ENCODE measurements around the gene ARHGAP26.
A peak's percentile ranks its signal among the peaks of the same experiment; 100 is the strongest.

Gene ARHGAP26

DNA sequence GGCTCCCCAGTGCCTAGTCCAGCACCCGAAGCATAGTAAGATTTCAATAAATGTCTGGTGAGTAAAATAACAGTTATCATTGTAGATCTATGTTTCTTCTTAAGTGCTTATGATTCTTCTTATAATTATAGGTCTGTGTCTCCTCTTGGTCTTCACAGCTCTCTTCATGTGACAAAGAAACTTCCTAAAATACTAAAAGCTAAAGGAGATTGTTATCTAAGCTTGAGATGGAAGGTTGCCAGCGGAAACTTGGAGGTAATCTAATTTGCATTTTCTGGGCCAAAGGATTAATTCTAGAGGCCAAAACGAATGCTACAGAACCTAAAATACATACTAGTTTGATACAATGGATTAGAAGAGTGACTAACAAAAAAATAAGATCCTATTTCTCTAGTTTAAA is 13.6 kb upstream of the ARHGAP26 start:
- Histone ChIP-seq H3K9me3 (no peaks in the 10 kb centered on the region), H3K4me1 (ENCODE audit: control insufficient read depth in 1 of 2, insufficient read depth in 1 of 2, low read depth in 1 of 2, low read length in 1 of 2) (peaks cover 20% of the 10 kb centered on the region in 2 experiments), H3K27me3 (no peaks in the 10 kb centered on the region), H3K27ac (no peak overlapping the region), H3K4me3 (ENCODE audit: low read depth in 1 of 2, low read length in 1 of 2) (no peak overlapping the region), H3K36me3 (no peaks in the 10 kb centered on the region)
- TF ChIP-seq, protein P1, sequence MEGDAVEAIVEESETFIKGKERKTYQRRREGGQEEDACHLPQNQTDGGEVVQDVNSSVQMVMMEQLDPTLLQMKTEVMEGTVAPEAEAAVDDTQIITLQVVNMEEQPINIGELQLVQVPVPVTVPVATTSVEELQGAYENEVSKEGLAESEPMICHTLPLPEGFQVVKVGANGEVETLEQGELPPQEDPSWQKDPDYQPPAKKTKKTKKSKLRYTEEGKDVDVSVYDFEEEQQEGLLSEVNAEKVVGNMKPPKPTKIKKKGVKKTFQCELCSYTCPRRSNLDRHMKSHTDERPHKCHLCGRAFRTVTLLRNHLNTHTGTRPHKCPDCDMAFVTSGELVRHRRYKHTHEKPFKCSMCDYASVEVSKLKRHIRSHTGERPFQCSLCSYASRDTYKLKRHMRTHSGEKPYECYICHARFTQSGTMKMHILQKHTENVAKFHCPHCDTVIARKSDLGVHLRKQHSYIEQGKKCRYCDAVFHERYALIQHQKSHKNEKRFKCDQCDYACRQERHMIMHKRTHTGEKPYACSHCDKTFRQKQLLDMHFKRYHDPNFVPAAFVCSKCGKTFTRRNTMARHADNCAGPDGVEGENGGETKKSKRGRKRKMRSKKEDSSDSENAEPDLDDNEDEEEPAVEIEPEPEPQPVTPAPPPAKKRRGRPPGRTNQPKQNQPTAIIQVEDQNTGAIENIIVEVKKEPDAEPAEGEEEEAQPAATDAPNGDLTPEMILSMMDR (IDR thresholded peaks at IDR 0.05) = no peak

DNA sequence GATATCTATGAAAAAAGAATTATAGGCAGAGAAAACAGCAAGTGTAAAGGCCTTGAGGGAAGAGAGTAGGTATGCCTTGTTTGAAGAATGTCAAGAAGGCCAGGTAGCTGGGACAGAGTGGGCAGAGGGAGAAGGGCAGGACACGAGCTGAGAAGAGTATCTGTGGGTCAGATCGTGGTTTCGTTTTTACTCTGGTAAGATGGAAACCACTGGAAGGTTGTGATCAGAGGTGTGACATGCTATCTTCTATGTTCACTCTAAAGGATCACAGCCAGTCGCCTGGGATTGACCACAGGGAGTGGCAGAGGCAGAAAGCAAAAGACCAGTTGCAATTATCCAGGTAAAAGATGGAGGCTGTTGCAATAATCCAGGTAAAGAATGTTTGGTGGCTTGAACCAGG is 12.6 kb upstream of the ARHGAP26 start:
- Histone ChIP-seq H3K36me3 (no peaks in the 10 kb centered on the region), H3K27ac (peak overlapping the region; percentile 78), H3K27me3 (no peaks in the 10 kb centered on the region), H3K4me1 (ENCODE audit: control insufficient read depth in 1 of 2, insufficient read depth in 1 of 2, low read depth in 1 of 2, low read length in 1 of 2) (peaks cover 25 to 26% of the 10 kb centered on the region in 2 experiments), H3K9me3 (no peaks in the 10 kb centered on the region), H3K4me3 (ENCODE audit: low read depth in 1 of 2, low read length in 1 of 2) (no peak overlapping the region)
- TF ChIP-seq, protein P1 (IDR thresholded peaks at IDR 0.05) = no peak

DNA sequence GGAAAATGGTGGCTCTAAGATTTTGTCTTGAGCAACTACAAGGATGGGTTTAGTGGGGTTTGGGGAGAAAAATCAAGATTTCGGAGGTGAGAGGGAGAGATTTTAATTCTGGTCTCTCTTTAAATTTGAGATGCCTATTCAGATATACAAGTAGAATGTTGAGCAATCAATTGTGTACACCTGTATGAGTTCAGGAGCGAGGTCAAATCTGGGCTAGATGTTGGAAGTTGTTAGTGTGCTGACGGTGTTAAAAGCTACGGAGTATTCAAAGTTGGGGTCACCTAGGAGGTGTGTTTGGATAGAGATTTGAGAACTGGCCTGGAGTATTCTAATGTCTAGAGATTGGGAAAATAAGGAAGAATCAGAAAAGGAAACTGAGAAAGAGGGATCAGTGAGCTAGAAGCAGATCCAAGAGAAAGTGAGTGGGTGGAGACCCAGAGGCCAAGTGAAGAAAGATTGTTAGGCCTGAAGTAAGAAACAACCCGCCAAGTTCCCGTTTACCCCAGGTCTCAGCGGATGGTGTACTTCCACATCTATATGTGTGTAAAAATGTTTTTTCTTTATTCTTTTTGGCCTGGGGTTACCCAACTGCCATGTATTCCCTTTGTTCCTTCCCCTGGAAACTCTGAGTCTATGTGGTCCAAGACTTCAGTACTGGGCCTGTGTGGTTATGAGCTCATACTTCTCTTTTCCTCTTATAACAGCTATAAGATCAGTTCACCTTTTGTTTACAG is 11.9 kb upstream of the ARHGAP26 start:
- peak overlapping the region; percentile 78 for H3K27ac ChIP-seq
- H3K9me3 ChIP-seq = no peaks in the 10 kb centered on the region
- peak overlapping the region in 1 of 2 experiments; percentile 1 for H3K4me3 ChIP-seq (ENCODE audit: low read depth in 1 of 2, low read length in 1 of 2)
- H3K27me3 ChIP-seq = no peaks in the 10 kb centered on the region
- TF ChIP-seq, protein P1 (IDR thresholded peaks at IDR 0.05) = peak; percentile 14
- H3K4me1 ChIP-seq (ENCODE audit: control insufficient read depth in 1 of 2, insufficient read depth in 1 of 2, low read depth in 1 of 2, low read length in 1 of 2) = peaks cover 30 to 31% of the 10 kb centered on the region in 2 experiments
- H3K36me3 ChIP-seq = no peaks in the 10 kb centered on the region

DNA sequence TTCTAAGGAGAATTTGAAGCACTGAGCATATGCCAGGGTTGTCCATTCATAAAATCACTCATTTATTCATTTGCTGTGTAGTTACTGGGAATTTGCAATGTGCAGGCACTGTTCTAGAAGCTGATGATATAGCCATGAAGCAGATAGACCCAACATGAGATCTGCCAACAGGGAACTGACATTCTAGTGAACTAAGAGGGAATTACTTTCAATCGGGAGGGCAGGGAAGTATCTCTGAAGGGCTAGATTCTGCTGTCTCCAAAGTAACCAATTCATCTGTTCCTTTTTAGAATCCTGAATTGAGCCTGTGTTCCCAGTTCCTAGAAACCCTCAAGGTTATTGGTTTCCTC is 11.4 kb upstream of the ARHGAP26 start:
- no peaks in the 10 kb centered on the region for H3K36me3 ChIP-seq
- TF ChIP-seq, protein P1 (IDR thresholded peaks at IDR 0.05) = no peak
- H3K27me3 ChIP-seq = no peaks in the 10 kb centered on the region
- H3K9me3 ChIP-seq = no peaks in the 10 kb centered on the region
- peaks cover 30 to 31% of the 10 kb centered on the region in 2 experiments for H3K4me1 ChIP-seq (ENCODE audit: control insufficient read depth in 1 of 2, insufficient read depth in 1 of 2, low read depth in 1 of 2, low read length in 1 of 2)
- no peak overlapping the region for H3K4me3 ChIP-seq (ENCODE audit: low read depth in 1 of 2, low read length in 1 of 2)
- peak overlapping the region; percentile 78 for H3K27ac ChIP-seq

DNA sequence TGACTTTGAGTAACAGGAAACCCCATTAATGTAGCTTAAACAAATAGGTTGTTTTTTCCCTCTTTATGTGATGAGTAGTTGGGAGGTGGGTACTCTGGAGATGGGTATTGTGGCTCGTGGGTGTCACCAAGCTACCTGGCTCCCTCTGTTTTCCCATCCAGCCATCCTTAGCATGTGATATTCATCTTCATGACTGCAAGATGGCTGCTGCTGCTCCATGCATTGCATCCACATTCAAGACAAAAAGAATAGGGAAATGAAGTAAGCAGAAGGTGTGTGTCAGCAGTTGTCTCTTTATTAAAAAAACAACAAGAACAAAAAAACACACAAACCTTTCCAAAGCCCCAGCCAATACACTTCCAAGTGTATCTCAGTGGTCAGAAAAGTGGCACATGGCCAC is 6.5 kb upstream of the ARHGAP26 start:
- no peaks in the 10 kb centered on the region for H3K36me3 ChIP-seq
- H3K4me1 ChIP-seq (ENCODE audit: control insufficient read depth in 1 of 2, insufficient read depth in 1 of 2, low read depth in 1 of 2, low read length in 1 of 2) = peaks cover 24 to 26% of the 10 kb centered on the region in 2 experiments
- no peaks in the 10 kb centered on the region for H3K9me3 ChIP-seq
- no peaks in the 10 kb centered on the region for H3K27me3 ChIP-seq
- TF ChIP-seq, protein P1 (IDR thresholded peaks at IDR 0.05) = no peak
- H3K4me3 ChIP-seq (ENCODE audit: low read depth in 1 of 2, low read length in 1 of 2) = no peak overlapping the region
- no peak overlapping the region for H3K27ac ChIP-seq

All from neutrophil (primary cell).